SIG-M5 treated with dmso at 0.1 percent for 504 hours (cell line): ENCODE data around the gene VWA8.
"Not testable (repeated sequence)": the region's sequence is repeated elsewhere in the genome, so short reads cannot be mapped to it uniquely, and the experiment has no call there.

Experiments
- DNase-seq: peaks from one replicate; lab custom pipeline; 2025; ENCODE audit not compliant: unreplicated experiment; lab: John Stamatoyannopoulos, UW

VWA8 gene

DNA sequence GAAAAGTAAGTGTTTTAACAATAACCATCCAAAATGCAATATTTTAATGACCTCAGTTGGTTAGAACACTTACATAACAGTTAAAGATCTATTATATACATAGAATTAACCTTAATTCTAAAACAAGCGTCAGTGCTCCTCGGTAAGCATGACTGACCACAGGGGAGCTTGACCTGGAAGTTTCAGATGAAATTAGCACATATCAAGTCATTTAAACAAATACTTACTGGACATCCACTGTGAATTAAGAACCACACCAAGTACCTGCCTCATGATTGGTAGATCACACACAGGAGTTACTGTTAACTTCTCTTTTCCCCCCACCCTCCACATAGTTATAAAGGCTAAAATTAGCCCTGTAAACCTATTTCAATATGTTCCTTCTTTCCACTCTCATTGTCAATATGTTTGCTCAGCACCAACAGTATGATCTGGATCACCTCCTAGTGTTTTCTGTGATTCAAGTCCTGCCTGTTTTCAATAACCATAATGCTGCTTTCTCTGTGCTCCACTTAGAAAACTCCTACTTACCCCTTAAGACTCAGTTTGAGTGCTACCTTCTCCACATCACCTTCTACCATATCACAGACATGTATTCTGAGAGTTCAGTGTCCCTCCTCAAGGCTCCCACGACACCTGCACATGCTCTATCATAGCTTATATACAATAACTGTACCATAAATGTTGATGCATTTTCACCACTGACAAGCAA lies 209.0 kb downstream of the VWA8 start:
- DNase-seq: no peak

DNA sequence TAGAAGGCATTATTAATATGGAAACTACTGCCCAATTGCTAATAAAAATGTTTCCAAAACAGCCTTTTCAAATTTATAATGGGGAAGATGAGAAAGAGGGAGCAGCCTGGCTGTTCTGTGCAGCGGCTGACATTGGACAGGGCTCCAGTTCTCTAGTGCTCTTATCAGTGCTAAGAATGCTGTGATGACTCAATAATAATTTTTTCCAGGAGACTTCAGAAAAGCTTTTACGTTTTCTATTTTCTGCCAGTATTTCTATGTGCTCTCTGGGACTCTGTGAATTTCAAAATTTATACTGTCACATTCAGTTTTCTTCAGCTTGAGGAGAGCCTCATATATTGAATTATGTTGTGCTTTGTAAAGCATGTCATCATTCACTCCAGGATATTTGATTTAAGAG lies 209.6 kb downstream of the VWA8 start:
- DNase-seq: no peak

DNA sequence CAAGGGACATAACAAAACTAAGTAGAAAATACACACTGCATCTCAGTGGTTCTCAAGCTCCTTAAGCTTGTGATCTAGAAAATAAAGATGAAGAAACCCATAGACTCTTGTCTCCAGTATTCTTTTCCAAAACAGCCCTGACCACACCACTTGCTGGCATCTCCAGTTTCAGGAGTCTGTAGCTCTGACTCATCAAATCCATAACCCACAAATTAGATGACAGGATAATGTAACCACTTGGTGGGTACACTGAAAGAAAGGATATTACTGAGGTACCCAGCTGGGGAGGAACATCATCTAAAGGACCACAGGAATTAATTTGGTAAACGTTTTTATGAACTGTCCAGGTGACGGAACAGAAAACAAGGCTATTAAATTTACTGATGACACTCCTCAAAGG lies 214.7 kb downstream of the VWA8 start:
- no peak for DNase-seq

DNA sequence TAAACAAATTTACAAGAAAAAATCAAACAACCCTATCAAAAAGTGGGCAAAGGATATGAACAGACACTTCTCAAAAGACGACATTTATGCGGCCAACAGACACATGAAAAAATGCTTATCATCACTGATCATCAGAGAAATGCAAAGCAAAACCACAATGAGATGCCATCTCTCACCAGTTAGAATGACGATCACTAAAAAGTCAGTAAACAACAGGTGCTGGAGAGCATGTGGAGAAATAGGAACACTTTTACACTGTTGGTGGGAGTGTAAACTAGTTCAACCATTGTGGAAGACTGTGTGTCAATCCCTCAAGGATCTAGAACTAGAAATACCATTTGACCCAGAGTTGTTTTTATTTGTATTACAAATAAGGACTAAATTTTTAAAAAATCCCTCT lies 215.4 kb downstream of the VWA8 start:
- not testable (repeated sequence) for DNase-seq

DNA sequence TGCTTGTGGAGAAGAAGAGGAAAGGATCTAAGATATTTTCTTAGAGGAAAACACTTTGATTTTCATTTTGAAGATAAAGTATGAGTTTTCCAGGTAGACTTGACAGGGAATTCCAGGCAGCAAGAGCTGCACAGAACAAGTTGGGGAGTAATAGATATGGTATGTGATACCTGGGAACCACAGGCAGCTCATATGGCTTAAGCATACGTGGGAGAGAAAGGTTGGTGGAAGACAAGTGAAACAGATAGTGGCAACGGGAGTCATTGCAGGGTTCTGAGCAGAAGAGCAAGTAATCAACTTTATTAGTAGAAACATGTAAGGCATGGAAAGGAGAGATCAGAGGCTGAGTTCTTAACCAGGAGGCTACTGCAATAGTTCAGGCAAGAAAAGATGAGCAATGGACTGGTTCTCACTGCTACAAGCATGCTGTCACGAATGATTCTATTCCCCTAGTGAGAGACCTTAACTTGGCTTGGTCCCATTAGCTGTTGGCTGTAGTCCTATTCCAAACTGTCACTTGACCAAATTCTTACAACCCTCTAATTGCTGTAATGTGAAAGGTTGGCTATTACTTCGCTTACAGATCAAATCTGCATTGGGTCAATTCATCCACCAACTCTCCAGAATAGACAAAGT lies 217.9 kb downstream of the VWA8 start:
- DNase-seq: no peak

DNA sequence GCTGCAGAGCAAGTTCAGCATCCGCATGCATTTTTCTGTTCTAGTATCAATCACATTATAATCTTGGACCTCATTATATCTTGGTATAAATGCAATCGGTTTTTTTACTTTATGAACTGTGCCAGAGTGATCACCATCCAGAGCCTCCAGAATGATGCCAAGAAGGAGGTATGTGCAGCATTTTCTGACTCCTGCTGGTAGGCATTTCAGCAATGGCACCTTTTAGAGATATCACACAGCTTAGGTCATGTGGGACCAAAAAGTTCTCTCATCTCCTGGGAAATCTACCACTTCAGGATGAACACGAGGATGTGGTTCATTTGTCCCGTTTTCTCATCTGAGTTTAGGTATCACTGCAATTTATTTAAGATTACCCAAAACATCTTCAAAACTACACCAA lies 220.4 kb downstream of the VWA8 start:
- DNase-seq: no peak

DNA sequence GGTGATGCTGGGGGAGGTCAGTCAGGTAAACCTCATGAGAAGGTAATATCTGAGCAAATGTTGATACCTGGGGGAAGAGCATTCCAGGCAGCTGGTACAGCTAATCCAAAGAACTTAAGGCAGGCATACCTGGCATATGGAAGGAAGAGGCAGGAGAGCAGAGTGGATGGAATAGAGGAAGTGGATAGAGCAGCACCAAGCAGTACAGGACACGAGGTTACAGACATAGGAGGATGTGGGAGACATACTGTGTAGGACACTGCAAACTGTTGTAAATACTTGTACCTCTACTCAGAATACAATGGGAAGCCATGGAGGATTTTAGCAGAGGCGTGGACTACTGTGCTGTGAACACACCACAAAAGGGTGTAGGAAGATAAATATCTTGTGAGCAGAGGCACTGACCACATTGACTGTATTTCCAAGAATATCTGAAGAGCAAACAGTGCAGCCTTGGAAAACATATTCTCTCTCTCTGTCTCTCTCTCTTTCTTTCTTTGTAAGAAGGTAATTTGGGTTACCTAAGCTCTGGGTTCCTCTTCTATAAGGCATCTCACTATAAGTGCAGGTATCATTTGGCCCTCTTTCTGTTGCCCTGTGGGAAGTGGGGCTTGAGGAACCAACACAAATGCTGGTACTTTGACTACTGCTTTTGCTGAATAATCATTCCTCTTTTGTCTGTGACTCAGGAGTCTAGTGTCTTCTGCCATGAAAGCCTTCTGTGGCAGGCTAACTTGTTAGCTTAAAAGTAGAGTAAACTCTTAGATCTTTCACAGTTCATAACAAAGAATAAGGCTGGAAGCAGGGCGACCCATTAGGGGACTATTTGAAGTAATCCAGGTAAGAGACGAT lies 238.0 kb downstream of the VWA8 start:
- DNase-seq: peak; percentile 6

DNA sequence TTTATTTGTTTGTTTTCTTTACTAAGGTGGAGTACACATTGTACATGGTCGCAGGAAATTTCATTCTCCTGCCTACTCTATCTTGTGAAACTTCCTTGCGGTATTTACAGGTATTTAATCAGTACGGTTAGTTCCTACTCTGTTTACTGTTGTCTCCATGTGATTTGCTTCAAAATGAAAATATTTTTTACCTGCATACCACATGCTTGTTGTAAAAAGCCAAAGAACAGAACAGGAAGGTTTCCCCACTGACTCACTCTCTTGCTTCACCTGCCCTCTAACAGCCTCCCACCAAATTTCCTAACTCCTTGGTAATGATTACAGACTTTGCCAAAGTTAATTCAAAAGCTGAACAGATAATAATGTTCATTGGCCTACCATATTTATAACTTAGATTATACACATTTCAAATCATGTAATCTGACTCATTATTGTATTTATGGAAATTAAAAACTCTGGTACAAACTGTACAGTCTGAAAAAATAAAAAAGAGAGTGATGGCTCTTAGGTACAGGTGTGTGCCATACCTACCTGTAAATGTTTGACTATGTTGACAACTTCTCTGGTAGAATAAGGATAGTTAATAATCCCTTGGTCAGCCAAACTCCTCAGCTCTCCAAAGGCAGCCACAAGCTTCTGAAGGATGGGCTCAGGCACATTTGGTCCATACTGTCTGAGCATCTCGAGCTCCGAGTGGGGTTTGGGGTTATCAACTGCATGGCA lies 239.9 kb downstream of the VWA8 start:
- no peak for DNase-seq

DNA sequence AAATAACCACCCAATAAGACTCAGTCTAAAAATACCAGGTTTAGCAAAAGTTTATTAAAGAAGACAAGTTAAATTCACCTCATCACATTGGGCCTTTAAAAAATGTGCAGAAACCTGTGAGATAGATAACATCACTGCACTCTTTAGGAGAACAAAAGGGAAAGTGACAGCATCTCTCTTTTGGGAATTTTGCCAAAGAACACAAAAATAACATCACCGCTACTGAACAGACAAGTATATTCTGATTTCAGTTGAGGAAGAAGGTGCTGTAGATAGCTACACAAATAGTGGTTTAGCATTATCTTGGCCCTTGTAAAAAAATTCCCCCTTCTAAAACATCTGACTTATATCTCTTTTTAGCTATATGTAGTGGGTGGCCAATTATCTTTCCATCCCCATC lies 244.7 kb downstream of the VWA8 start:
- no peak for DNase-seq

DNA sequence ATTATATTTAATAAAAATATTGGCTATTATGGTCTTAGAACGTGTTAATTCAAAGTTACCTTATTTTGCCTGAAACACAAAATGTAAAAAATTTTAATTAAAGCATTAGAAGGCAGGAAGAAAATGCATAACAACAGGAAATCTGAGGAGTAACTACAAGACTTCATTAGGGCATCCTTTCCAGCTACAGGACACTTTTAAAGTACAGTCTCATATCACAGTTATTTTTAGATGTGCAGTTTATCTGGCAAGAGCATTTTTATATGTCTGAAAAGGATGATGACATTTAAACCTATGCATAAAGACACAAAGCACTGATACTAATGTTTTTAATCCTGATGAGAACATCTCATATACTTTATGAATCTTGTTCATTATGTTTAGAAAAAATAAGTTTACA lies 247.5 kb downstream of the VWA8 start:
- DNase-seq: no peak

DNA sequence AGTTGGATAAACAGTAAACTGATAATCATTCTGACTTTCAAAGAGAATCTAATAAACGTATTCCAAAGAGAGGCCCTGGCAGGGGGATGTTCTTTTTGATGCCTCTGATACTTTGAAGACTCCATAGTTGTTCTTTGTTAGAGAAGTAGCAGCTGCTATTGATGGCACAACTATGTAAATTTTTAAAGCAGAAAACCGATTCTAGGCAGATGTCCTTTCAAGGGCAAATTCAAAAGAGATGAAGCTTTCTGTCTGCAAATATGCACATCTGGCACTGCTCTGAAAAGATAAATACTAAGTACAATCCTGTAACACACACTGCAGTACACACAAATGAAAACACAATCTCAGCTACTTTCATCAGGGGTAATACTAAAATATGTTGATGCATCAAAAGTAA lies 250.1 kb downstream of the VWA8 start:
- no peak for DNase-seq

DNA sequence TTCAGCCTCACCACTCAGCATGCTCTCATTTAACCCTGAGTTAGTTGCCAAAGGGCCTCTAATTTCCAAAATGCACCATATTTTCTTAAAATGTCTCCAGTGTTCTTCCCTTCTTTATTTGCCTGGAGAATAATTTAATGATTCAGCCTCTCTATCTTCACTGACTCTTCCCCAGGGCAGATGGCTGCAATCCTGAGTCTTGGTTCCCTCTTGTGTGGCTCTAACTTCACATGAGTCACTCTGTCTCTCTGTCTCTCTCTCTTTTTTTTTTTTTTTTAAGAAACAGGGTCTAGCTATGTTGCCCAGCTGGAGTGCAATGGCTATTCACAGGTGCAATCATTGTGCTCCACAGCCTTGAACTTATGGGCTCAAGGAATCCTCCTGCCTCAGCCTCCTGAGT lies 251.4 kb downstream of the VWA8 start:
- DNase-seq: no peak

DNA sequence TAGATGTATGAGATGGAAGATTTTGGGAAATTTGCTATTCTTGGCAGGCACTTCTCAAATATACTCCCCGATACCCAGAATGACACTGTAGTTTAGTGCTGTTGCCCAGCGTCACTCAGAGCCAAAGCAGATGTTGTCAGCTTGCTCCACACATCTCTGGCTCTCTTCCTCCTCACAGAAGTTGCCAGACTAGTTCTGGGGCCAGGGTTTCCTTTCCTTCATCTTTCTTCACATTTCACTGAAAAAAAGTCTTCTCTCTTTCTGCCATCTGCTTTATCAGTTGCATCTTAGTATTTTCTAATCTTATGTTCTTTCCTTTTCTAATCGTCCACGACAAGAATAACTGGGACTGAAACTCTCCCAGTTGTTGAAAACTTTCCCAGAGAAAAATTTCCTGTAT lies 252.2 kb downstream of the VWA8 start:
- DNase-seq: no peak

DNA sequence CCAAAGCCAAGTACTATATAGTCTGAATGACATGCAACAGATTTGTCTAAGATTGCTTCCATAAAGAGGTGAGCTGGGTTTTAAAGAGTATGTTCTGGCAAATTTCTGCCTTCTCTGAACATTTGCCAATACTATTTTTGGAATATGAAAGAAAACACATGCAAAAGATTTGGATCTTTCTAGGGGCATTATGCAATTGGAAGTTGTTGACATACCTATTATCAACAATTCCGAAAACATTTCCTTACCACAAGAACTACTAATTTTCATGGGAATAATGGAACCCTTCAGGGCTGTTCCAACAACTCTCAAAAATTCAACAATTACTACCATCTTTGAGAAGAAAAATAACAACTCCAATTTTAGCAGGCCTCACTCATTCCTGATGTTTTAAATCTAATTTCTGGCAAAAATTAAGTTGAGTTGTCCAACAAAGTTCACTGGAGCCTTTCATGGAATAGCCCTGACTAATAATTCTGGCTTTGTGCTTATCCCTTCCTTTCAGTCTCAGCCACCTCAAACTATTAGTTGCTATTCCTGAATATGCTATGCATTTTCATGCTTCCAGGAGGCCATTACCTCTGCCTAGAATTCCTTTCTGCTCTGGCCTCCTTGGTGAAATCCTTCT lies 253.6 kb downstream of the VWA8 start:
- no peak for DNase-seq

DNA sequence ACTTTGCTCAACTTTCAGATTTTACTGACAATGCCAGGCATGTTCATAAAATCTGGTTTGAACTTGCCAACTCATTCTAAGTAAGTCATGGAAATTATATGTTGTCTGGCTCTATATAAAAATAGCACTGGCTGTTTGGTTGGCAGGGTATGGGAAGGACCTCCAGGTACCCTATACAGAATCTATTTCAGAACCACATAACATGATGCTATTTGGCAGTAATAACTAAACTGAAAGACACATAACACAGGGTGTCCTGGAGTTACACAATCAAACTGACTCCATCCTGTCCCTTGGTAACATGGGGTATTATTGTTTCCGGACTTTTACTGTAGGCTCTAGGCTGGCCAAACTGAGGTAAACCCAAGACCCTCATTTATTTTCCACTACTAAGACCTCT lies 254.8 kb downstream of the VWA8 start:
- DNase-seq: peak; percentile 9

DNA sequence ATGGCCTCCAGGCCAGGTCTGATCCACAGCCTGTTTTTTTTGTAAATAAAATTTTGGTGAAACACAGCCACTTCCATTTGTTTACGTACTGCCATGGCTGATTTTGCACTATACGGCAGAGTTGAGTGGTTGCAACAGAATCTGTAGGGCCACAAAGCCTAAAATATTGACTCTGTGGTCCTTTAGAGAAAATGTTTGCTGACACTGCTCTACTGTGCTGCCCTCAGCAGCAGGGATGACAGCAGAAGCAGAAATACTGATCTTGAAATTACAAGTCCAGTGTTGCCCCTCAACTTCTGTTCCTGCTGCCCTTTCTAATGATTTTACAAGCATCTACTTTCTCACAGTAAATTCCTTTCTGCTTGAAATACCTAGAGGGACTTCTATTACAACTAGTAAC lies 258.4 kb downstream of the VWA8 start:
- DNase-seq: no peak

DNA sequence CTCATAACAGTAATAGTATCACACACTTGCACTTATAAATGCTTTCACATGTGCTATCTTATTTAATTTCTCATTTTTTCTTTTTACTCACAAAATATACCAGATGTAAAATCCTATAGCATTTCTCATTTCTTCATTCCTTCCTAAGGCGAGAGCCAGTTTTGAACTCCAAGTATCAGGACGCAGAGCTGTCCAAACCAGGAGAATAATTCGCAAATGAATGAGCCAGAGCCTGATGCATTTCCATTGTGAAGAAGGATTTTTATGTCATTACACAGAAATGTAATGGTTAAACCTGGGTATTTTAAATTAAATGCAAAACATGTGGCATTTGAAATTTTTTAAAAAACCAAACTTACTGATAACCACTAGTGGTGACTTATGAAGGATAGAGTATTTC lies 259.2 kb downstream of the VWA8 start:
- no peak for DNase-seq

DNA sequence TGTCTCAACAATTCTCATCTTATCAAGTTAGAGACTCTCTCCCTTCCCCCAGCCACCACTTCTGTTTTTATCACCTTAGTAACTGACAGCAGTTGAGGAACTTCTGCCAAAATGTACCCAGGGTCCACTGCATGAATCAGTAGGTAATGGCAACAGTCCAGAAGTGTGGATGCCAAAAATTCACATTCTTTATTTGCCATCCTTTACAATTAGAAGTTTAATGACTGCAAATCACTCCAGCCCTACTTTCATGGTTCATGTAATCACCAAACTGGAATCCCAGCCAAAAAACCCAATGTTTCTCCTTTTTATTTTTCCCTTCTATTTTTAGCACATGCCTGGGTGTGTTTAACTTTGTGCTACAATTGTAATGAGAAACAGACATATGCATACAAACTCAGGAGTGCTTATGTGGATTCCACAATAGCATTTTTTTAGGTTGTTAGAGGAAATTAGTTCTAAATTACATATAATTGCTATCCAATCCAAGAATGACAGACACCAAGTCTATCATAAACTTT lies 260.1 kb downstream of the VWA8 start:
- peak; percentile 8 for DNase-seq

DNA sequence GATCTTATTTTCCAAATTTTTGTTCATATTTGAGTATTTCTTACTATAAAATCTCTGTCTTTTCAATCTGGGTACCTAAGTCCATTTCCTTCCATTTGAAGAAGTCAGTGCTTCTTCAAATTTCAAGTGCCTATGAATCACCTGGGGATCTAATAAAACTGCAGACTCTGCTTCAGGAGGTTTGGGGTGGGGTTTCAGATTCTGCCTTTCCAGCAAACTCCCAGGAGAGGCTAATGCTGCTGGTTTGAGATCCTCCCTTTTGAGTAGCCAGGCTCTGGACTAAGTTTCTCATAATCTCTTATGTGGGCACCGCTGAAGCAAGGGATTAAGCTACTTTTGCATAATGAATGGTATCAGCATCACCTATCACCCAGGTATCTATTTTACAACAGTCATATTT lies 261.1 kb downstream of the VWA8 start:
- DNase-seq: no peak

DNA sequence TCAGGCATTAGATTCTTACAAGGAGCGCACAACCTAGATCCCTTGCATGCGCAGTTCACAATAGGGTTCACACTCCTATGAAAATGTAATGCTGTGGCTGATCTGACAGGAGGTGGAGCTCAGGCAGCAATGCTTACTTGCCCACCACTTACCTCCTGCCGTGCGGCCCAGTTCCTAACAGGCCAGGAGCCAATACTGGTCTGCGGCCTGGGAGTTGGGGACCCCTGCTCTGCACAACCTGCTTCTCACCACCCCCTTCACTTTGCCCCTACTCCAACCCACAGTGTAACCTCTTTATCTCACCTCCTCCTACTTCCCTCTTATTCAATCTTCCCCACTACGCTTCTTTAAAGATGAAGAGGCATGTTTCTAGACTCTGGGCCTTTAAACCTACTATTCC lies 263.3 kb downstream of the VWA8 start:
- no peak for DNase-seq
